CD4-positive, alpha-beta T cell (primary cell): ENCODE measurements around the gene LIPT1. TPM values are rescaled to one million over a fixed set of nuclear protein-coding genes. Genes with fewer than 3 reads are reported as not detected.

Experiments used
- ATAC-seq: fragments of 200-7000 bp; cut with Tn5 transposase; one replicate; pipeline ENCODE4 v1.10.0; 2022; ENCODE audit warnings: mild to moderate bottlenecking; ENCODE audit not compliant: poor library complexity
- CTCF ChIA-PET: fragments of 350-600 bp; sonication (Branson Sonifier 250); formaldehyde crosslinking; loops from one replicate; lab custom pipeline; 2021; ENCODE audit warnings: antibody characterized with exemption, inconsistent platforms; lab: Charles Lee
- POLR2A ChIA-PET: fragments of 350-600 bp; sonication (Branson Sonifier 250); formaldehyde crosslinking; loops from one replicate; lab custom pipeline; 2021; ENCODE audit warnings: antibody characterized with exemption, inconsistent platforms; lab: Charles Lee
- DNase-seq, 14 experiments: peaks; one replicate each; pipeline ENCODE4 v3.0.0-alpha.2; 2013 to 2020; ENCODE audit warnings: mixed read lengths in 2 of 14
- H3K27ac ChIP-seq, 2 donors: one replicate each; pipeline versions ENCODE4 v1.5.1 to v1.7.0; 2013; ENCODE audit warnings: low read length in 2 of 2, low read depth in 1 of 2, mild to moderate bottlenecking in 1 of 2
- H3K27me3 ChIP-seq, 2 experiments: 1 replicate in 1 of 2; 2 replicates in 1 of 2; pipeline versions ENCODE4 v1.6.1 to v1.7.0; 2013; ENCODE audit warnings: low read length in 2 of 2, control low read depth in 1 of 2, mild to moderate bottlenecking in 1 of 2, moderate library complexity in 1 of 2; ENCODE audit not compliant: insufficient read depth in 2 of 2, control insufficient read depth in 1 of 2
- H3K36me3 ChIP-seq: one replicate; pipeline ENCODE4 v1.6.1; 2013; ENCODE audit warnings: low read length, control low read depth; ENCODE audit not compliant: insufficient read depth
- H3K4me1 ChIP-seq: one replicate; pipeline ENCODE4 v1.6.1; 2013; ENCODE audit warnings: low read length, control low read depth; ENCODE audit not compliant: insufficient read depth
- H3K4me3 ChIP-seq: one replicate; pipeline ENCODE4 v1.5.1; 2013; ENCODE audit warnings: mild to moderate bottlenecking, low read length, moderate library complexity
- H3K9me3 ChIP-seq, 2 experiments: 1 replicate in 1 of 2; 2 replicates in 1 of 2; pipeline versions ENCODE4 v1.6.1 to v1.7.0; 2013; ENCODE audit warnings: low read length in 2 of 2, mild to moderate bottlenecking in 2 of 2, control low read depth in 1 of 2, moderate library complexity in 1 of 2; ENCODE audit not compliant: control insufficient read depth in 1 of 2, insufficient read depth in 1 of 2
- H3K27ac Mint-ChIP-seq: one replicate; pipeline ENCODE4 v1.8.0; 2020; ENCODE audit warnings: mixed read lengths
- H3K27me3 Mint-ChIP-seq: one replicate; pipeline ENCODE4 v1.8.0; 2021; ENCODE audit warnings: mixed read lengths
- H3K36me3 Mint-ChIP-seq: one replicate; pipeline ENCODE4 v1.8.0; 2021; ENCODE audit warnings: low read depth, mixed read lengths
- H3K4me1 Mint-ChIP-seq: one replicate; pipeline ENCODE4 v1.8.0; 2021; ENCODE audit warnings: low read depth, mixed read lengths
- H3K4me3 Mint-ChIP-seq: one replicate; pipeline ENCODE4 v1.8.0; 2020; ENCODE audit warnings: mild to moderate bottlenecking, mixed read lengths
- H3K9me3 Mint-ChIP-seq: one replicate; pipeline ENCODE4 v1.8.0; 2020; ENCODE audit warnings: mixed read lengths
- CTCF ChIP-seq: fragments of 200-600 bp; IDR thresholded peaks from one replicate; pipeline ENCODE4 v1.8.0; 2022; ENCODE audit warnings: antibody characterized with exemption, mild to moderate bottlenecking
- intact Hi-C, 2 experiments: fragments of 100-400 bp; cut with DNase I in 1 of 2; cut with micrococcal nuclease in 1 of 2; formaldehyde crosslinking; loops; one replicate each; pipeline versions ENCODE4 v1.15.1 to v1.9.0; 2023 to 2025; cut with DNase I, micrococcal nuclease
- total RNA-seq, 174 experiments: library from RNA in 2 of 174; stranded (reverse) in 2 of 174; gene quantifications; one replicate each; pipeline ENCODE4 v1.2.3 and lab custom pipeline; 2021 to 2026

The LIPT1 gene
- total RNA-seq, 2 experiments from 2014 or later = 12.5 to 13.3 TPM

- Histone ChIP-seq H3K36me3 (no peaks in the 10 kb centered on the region), H3K27me3 (no peaks in the 10 kb centered on the region), H3K9me3 (peaks cover 0 to 19% of the 10 kb centered on the region in 2 experiments), H3K4me1 (peaks cover 8% of the 10 kb centered on the region), H3K4me3 (no peak overlapping the region), H3K27ac (no peak overlapping the region)
- H3K4me3 Mint-ChIP-seq = peak overlapping the region; percentile 17
- intact Hi-C loops = no loop called here
- DNase-seq (no peak), ATAC-seq (no peak)
- ChIA-PET POLR2A (interaction anchor here (0.6 to 1.3 kb wide), 3 partner anchors 16 to 42 kb away, joined by 3 to 4 read pairs (median 3); partner anchors contain the start of genes LIPT1 and TSGA10), CTCF (no interaction called here)
- no peak overlapping the region for H3K27ac Mint-ChIP-seq
- peaks cover 28% of the 10 kb centered on the region for H3K36me3 Mint-ChIP-seq
- peaks cover 33% of the 10 kb centered on the region for H3K4me1 Mint-ChIP-seq
- no peaks in the 10 kb centered on the region for H3K9me3 Mint-ChIP-seq
- no peaks in the 10 kb centered on the region for H3K27me3 Mint-ChIP-seq
- no peak for TF ChIP-seq CTCF
These were observed 15.8 kb upstream of the LIPT1 start for GRCh38 chr2:99139003-99139402.

GRCh38 chr2:99140056-99140859 is 14.5 kb upstream of the LIPT1 start:
- no peaks in the 10 kb centered on the region for H3K36me3 ChIP-seq
- CTCF ChIA-PET = interaction anchor here (1.6 to 2.8 kb wide), 3 partner anchors 15 to 350 kb away, joined by 4 to 13 read pairs (median 5); partner anchors contain the start of genes LIPT1, REV1 and TSGA10
- H3K36me3 Mint-ChIP-seq = peaks cover 24% of the 10 kb centered on the region
- H3K27ac ChIP-seq = peak overlapping the region in 1 of 2 donors; percentile 85
- H3K27ac Mint-ChIP-seq = peak overlapping the region; percentile 94
- peaks cover 33% of the 10 kb centered on the region for H3K4me1 Mint-ChIP-seq
- no peaks in the 10 kb centered on the region for H3K9me3 Mint-ChIP-seq
- H3K9me3 ChIP-seq = peaks cover 0 to 13% of the 10 kb centered on the region in 2 experiments
- H3K4me1 ChIP-seq = peaks cover 8% of the 10 kb centered on the region
- peak overlapping the region; percentile 74 for H3K4me3 ChIP-seq
- ATAC-seq (no peak), DNase-seq (no peak)
- POLR2A ChIA-PET = interaction anchor here (0.7 to 4.3 kb wide), 21 partner anchors 10 to 1494 kb away, joined by 3 to 142 read pairs (median 3); partner anchors contain the start of genes COX5B, EIF5B, LIPT1 and MITD1
- no peaks in the 10 kb centered on the region for H3K27me3 ChIP-seq
- intact Hi-C loops = loop anchor here in 1 of 2 experiments (2.0 kb wide), 1 partner anchor 41 kb away; the partner anchor contains the start of genes MITD1 and MRPL30
- TF ChIP-seq CTCF = no peak
- H3K4me3 Mint-ChIP-seq = peak overlapping the region; percentile 97
- H3K27me3 Mint-ChIP-seq = no peaks in the 10 kb centered on the region

- DNase-seq (no peak), ATAC-seq (no peak)
- H3K27me3 ChIP-seq = no peaks in the 10 kb centered on the region
- ChIA-PET CTCF (interaction anchor here (0.9 to 2.8 kb wide), 4 partner anchors 14 to 349 kb away, joined by 4 to 13 read pairs (median 5); partner anchors contain the start of genes LIPT1, REV1 and TSGA10), POLR2A (interaction anchor here (0.5 to 4.3 kb wide), 24 partner anchors 9 to 1495 kb away, joined by 3 to 142 read pairs (median 3); partner anchors contain the start of genes COX5B, EIF5B, LIPT1 and MITD1)
- peak overlapping the region; percentile 85 to 92 for H3K27ac ChIP-seq
- intact Hi-C loops = loop anchor here (1.0 to 2.0 kb wide), 4 partner anchors 14 to 196 kb away; partner anchors contain the start of genes LIPT1 (in 2 of the 2), MITD1 (in 2 of the 2), MRPL30 (in 2 of the 2) and TSGA10 (in 2 of the 2)
- H3K4me3 ChIP-seq = peak overlapping the region; percentile 74
- Mint-ChIP-seq H3K27me3 (no peaks in the 10 kb centered on the region), H3K27ac (peak overlapping the region; percentile 94), H3K4me3 (peak overlapping the region; percentile 97), H3K36me3 (peaks cover 24% of the 10 kb centered on the region), H3K4me1 (peaks cover 33% of the 10 kb centered on the region), H3K9me3 (no peaks in the 10 kb centered on the region)
- H3K4me1 ChIP-seq = peaks cover 8% of the 10 kb centered on the region
- no peak for TF ChIP-seq CTCF
- H3K36me3 ChIP-seq = no peaks in the 10 kb centered on the region
- H3K9me3 ChIP-seq = peaks cover 0 to 9% of the 10 kb centered on the region in 2 experiments
These were observed 14.0 kb upstream of the LIPT1 start for GRCh38 chr2:99140860-99141109.
